Ureter (tissue), 1 donor: Measurements from ENCODE around the gene C20orf173. TPM values are rescaled to one million over a fixed set of nuclear protein-coding genes. Genes with fewer than 3 reads are reported as not detected.

Experiments used
- DNase-seq: peaks from one replicate; pipeline ENCODE4 v3.0.0-alpha.2; 2020; ENCODE audit warnings: low spot score
- total RNA-seq: library from RNA; stranded (reverse); gene quantifications from one replicate; pipeline ENCODE4 v1.2.4, GENCODE V29; 2023
- donor health status: DM: yes; HTN: yes; CAD: no.

The C20orf173 gene
- total RNA-seq, 1 donor from 2014 or later, result not detected

GRCh38 chr20:35506872-35507638 lies 22.4 kb downstream of the C20orf173 start:
- DNase-seq, result no peak

GRCh38 chr20:35506179-35506578 lies 23.3 kb downstream of the C20orf173 start:
- no peak for DNase-seq

GRCh38 chr20:35504751-35505150 lies 24.7 kb downstream of the C20orf173 start:
- no peak for DNase-seq

- DNase-seq, result no peak
These were observed 25.5 kb downstream of the C20orf173 start for GRCh38 chr20:35503841-35504561.

GRCh38 chr20:35503281-35503680 lies 26.2 kb downstream of the C20orf173 start:
- no peak for DNase-seq

- DNase-seq, result no peak
These were observed 27.1 kb downstream of the C20orf173 start for GRCh38 chr20:35502352-35502751.

- no peak for DNase-seq
These were observed 30.2 kb downstream of the C20orf173 start for GRCh38 chr20:35499271-35499670.

GRCh38 chr20:35497780-35498189 lies 31.7 kb downstream of the C20orf173 start:
- no peak for DNase-seq

- DNase-seq, result no peak
These were observed 32.1 kb downstream of the C20orf173 start for GRCh38 chr20:35497320-35497719.

- no peak for DNase-seq
These were observed 33.0 kb downstream of the C20orf173 start for GRCh38 chr20:35496481-35496880.

- DNase-seq, result no peak
These were observed 37.1 kb downstream of the C20orf173 start for GRCh38 chr20:35492352-35492751.

- DNase-seq, result no peak
These were observed 37.6 kb downstream of the C20orf173 start for GRCh38 chr20:35491823-35492222.

- DNase-seq, result no peak
These were observed 38.7 kb downstream of the C20orf173 start for GRCh38 chr20:35490736-35491181.

GRCh38 chr20:35489717-35490116 lies 39.7 kb downstream of the C20orf173 start:
- no peak for DNase-seq

GRCh38 chr20:35487479-35487878 lies 42.0 kb downstream of the C20orf173 start:
- no peak for DNase-seq

GRCh38 chr20:35479798-35480197 lies 49.7 kb downstream of the C20orf173 start:
- DNase-seq, result no peak

GRCh38 chr20:35478804-35479472 lies 50.5 kb downstream of the C20orf173 start:
- DNase-seq, result no peak

Other genes with a start within 250 kb of the C20orf173 start
- 191 TPM for gene EIF6, start 244.9 kb downstream of the C20orf173 start, total RNA-seq
- gene FAM83C, start 237.2 kb downstream of the C20orf173 start, total RNA-seq, result 4.0 TPM
- 66.9 TPM for gene UQCC1, start 117.7 kb downstream of the C20orf173 start, total RNA-seq
- gene GDF5, start 91.4 kb downstream of the C20orf173 start, total RNA-seq, result 0.34 TPM
- 30.9 TPM for gene CEP250, start 74.1 kb downstream of the C20orf173 start, total RNA-seq
- 265 TPM for gene ERGIC3, start 12.4 kb upstream of the C20orf173 start, total RNA-seq
- gene SPAG4, start 86.2 kb upstream of the C20orf173 start, total RNA-seq, result 18.4 TPM
- gene CPNE1, start 135.2 kb upstream of the C20orf173 start, total RNA-seq, result 200 TPM
- 133 TPM for gene RBM12, start 135.2 kb upstream of the C20orf173 start, total RNA-seq
- 40.0 TPM for gene NFS1, start 169.7 kb upstream of the C20orf173 start, total RNA-seq
- 97.1 TPM for gene ROMO1, start 169.8 kb upstream of the C20orf173 start, total RNA-seq
- 405 TPM for gene RBM39, start 212.6 kb upstream of the C20orf173 start, total RNA-seq
- gene PHF20, start 242.4 kb upstream of the C20orf173 start, total RNA-seq, result 61.6 TPM